GM19238 (cell line): ENCODE results near the gene TTLL11.

ENCODE experiments used
- DNase-seq: peaks from one replicate; pipeline ENCODE4 v3.0.0; 2011; ENCODE audit warnings: low spot score; ENCODE audit not compliant: insufficient read length

The TTLL11 gene

GRCh38 chr9:122051351-122052321 lies 41.5 kb downstream of the TTLL11 start:
- DNase-seq, result no peak

GRCh38 chr9:122050167-122050566 lies 42.9 kb downstream of the TTLL11 start:
- no peak for DNase-seq

- no peak for DNase-seq
These were observed 51.1 kb downstream of the TTLL11 start for GRCh38 chr9:122042056-122042455.

GRCh38 chr9:122040561-122041242 lies 52.4 kb downstream of the TTLL11 start:
- DNase-seq, result no peak

DNA sequence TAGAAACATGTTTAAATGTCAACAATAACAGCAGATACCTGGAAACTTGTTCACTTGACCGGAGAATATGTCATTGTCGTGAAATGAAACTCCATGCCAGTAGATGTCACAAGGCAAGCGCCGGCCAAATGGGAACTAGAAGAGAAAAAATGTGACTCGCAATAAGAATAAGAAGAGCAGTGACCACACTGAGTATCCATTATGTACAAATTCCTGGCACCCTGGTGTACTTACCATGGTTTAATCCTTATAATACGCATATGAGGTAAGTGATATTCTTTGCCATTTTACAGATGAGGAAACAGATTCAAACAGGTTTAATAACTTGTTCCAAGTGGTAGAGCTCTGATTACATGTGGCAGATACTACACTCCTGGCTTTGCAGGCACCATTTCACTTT lies 53.9 kb downstream of the TTLL11 start:
- DNase-seq, result no peak

DNA sequence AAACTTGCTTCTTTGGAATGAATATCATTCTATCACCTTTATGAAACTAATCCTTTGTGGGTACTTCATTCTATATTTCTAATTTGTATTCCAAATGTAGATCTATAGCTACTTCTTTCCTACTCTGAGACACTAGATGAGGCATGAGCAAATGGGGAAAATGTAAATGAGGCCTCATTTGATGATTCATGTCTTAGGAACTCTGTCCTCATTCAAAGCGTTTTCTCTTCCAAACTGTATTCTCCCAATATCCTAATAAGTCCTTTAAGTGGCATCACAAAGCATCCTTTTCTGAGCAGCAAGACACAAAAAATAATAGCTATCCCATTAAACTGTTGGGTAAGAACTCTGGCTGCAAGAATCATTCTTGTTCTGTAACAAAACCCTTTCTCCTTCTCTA lies 56.1 kb downstream of the TTLL11 start:
- no peak for DNase-seq

DNA sequence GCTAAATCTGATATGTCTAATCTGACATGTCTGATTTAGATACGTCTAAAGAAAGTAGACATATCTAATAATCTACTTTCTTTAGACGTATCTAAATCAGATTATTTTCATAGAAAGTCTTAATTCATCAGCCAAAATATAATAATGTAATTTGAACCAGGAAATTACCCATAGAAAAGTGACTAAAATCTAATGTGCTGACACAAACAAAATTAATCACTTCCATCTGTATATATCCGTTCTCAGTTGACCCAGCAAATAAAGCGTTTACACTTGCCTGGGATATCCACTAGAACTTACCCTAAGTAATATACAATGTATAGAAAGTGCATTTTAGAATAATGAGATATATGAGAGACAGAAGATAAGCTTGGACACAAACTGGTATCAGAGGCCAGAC lies 56.7 kb downstream of the TTLL11 start:
- no peak for DNase-seq

GRCh38 chr9:122033775-122034373 lies 59.2 kb downstream of the TTLL11 start:
- no peak for DNase-seq

DNA sequence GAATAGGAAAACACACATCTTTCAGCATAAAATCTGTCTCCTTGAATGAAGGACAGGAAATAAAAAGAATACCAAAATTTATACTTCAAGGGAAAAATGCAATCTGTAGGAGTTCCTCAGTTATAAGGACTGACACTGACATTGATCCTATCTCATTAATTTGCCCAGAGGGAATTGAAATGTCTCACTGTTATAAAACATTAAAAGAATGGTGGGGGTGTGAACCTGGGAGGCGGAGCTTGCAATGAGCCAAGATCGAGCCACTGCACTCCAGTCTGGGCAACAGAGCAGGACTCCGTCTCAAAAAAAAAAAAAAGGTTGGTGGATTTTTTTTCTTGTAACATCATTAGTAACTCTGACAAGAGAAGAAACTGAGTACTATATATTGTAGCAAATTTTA lies 60.8 kb downstream of the TTLL11 start:
- no peak for DNase-seq

GRCh38 chr9:122031776-122032175 lies 61.3 kb downstream of the TTLL11 start:
- DNase-seq, result no peak

- no peak for DNase-seq
These were observed 62.0 kb downstream of the TTLL11 start for GRCh38 chr9:122031157-122031556.

DNA sequence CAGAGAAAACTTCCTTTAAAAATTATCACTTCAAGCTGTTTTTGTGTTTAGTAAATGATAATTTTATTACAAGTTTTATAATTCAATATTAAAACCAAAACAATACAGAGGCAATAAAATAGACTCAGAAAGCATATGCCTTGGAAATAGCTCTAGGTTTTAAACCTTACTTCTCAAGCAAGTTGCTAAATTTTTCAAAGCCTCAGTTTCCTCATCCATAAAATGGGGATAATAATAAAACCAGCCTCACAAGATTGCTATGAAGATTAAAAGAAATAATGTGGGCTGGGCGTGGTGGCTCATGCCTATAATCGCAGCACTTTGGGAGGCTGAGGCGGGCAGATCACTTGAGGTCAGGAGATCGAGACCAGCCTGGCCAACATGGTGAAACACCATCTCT lies 62.8 kb downstream of the TTLL11 start:
- DNase-seq, result no peak

DNA sequence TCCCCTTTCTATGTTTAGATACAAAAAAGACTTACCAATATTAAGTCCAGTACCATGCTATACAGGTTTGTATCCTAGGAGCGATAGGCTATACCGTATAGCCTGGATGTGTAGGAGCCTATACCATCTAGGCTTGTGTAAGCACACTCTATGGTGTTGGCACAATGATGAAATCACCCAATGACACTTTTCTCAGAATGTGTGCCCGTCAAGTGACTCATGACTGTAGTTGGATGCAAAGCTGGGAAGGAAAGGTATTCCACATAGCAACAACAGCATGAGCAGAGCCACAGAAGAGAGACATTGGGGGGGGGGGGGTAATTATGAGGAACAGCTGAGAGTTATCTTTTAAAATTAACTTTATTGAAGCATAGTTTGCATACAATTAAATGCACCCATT lies 63.2 kb downstream of the TTLL11 start:
- DNase-seq, result no peak

- no peak for DNase-seq
These were observed 65.0 kb downstream of the TTLL11 start for GRCh38 chr9:122028089-122028488.

DNA sequence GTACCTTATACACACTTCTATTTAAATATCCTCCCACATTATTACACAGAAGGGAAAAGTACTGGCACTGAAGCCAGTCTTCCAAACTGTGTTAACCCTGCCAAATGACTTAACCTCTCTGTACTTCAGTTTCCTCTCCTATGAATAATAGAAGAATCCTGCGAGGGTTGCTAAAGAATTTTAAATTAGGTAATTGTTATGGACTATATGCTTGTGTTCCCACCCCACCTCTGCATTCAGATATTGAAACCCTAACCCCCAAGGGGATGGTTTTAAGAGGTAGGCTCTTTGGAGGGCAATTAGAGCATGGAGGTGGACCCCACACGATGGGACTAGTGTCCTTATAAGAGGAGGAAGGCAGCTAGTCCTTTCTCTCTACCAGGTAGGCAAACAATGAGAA lies 72.7 kb downstream of the TTLL11 start:
- no peak for DNase-seq

DNA sequence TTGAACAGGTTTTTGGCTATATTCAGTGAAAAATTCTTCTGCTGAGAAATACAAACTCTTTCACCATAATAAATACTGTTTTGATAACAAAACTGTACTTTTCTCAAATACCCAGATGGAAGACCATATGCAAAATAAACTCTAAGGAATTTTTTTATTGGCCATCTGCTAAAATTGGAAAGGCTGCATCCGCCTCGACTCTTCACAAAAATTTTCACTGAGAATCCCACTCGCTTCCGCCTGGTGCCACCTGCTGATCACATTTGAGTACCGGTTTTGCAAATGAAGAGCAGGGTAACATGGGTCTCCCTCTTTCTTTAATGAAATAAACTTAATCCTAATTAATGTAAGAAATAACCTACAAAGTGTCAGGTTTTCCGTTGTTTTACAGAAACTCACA lies 76.4 kb downstream of the TTLL11 start:
- no peak for DNase-seq

DNA sequence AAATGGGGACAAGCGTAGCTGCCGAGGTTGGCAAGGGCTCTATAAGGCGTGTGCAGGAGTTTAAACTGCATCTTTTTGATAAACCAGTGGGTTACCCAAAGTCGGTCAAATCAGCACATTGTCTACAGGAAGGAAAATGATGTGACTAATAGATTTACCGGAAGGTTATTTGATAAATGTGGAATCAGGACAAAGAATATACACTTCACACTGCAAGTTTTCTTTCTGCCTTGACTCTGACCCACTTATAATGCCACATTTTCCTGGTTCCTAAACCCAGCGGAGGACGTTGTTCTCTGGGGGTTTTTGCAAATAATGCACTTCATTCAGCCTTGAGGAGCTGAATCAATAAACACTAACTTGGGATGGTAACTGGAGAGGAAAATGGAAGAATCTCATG lies 76.8 kb downstream of the TTLL11 start:
- DNase-seq, result no peak

- DNase-seq, result no peak
These were observed 77.8 kb downstream of the TTLL11 start for GRCh38 chr9:122015170-122015821.

DNA sequence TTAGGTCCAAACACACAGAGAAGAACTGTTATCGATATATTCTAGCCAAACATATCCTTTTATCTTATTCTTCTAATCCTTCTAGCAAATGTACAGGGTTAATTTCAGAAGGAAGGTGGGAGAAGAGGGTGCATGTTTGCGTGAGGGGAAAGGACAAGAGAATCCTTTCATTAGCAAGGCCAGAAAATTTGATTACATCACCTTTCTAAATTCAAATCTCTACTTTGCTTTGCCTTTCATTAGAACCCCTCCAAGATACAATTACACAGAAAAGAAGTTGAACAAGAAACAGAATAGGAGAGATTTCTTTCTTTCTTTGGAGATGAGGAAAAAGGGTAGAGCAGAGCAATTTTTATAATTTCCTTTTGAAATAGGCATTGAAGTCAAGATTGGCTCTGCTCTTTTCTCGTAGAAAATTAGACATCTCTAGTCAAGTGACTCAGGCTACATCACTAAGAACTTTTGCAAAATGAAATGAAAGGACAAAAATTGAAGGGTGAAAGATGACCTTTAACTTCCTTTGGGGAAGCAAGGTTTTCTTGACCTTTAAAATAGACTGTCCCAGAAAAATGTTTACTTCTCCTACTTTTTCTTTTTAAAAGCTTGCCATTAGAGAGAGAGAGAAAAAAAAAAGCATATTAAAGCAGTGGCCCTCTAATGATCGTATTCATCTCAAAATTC lies 81.2 kb downstream of the TTLL11 start:
- DNase-seq, result no peak

GRCh38 chr9:122008559-122008958 lies 84.5 kb downstream of the TTLL11 start:
- DNase-seq, result no peak

DNA sequence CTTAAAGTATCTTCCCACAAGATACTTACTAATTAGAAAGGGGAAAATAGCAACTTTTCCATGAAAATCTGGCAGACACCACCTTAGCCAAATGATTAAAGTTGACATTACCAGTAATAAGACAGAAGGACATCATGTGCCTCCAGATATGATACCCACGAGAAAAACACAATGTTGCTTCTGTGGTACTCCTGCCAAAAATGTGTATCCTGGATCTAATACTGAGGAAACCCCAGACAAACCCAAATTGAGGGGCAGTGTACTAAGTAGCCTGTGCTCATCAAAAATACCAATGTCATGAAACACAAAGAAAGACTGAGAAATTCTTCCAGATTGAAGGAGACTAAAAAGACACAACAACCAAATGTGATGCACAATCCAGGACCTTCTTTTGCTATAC lies 85.3 kb downstream of the TTLL11 start:
- DNase-seq, result no peak
